OCI-LY1 (cell line): ENCODE results near the gene ETNK2.

ENCODE experiments used
- H2AFZ ChIP-seq: fragments of 200-600 bp; sonication (generic), shearing (Covaris generic); 2 replicates; pipeline ENCODE4 v1.6.0; 2014; ENCODE audit warnings: antibody characterized with exemption, mild to moderate bottlenecking, low read length
- H3F3A ChIP-seq: fragments of 200-600 bp; sonication (generic), shearing (Covaris generic); 2 replicates; pipeline ENCODE4 v1.6.0; 2014; ENCODE audit warnings: mild to moderate bottlenecking, antibody characterized with exemption, low read length, moderate library complexity; ENCODE audit not compliant: insufficient read depth
- H3K27ac ChIP-seq: fragments of 200-600 bp; sonication (generic); 2 replicates; pipeline ENCODE4 v1.5.1; 2014; ENCODE audit warnings: low read length, mixed run types, mild to moderate bottlenecking, low read depth; ENCODE audit not compliant: poor library complexity, severe bottlenecking
- H3K27me3 ChIP-seq: fragments of 200-600 bp; sonication (generic); 2 replicates; pipeline ENCODE4 v1.6.0; 2014; ENCODE audit warnings: antibody characterized with exemption, mild to moderate bottlenecking, low read length, moderate library complexity; ENCODE audit not compliant: insufficient read depth
- H3K36me3 ChIP-seq: fragments of 200-600 bp; sonication (generic); 2 replicates; pipeline ENCODE4 v1.6.1; 2014; ENCODE audit warnings: mild to moderate bottlenecking, antibody characterized with exemption, low read length, moderate library complexity, mixed read lengths; ENCODE audit not compliant: insufficient read depth
- H3K4me1 ChIP-seq: fragments of 200-600 bp; sonication (generic); 2 replicates; pipeline ENCODE4 v1.5.1; 2014; ENCODE audit warnings: mild to moderate bottlenecking, low read length, moderate library complexity; ENCODE audit not compliant: insufficient read depth, severe bottlenecking
- H3K4me2 ChIP-seq: fragments of 200-600 bp; sonication (generic), shearing (Covaris generic); 2 replicates; pipeline ENCODE4 v1.6.1; 2014; ENCODE audit warnings: low read length
- H3K4me3 ChIP-seq: fragments of 200-600 bp; sonication (generic); 2 replicates; pipeline ENCODE4 v1.5.1; 2014; ENCODE audit warnings: low read length, low read depth, mild to moderate bottlenecking, mixed read lengths; ENCODE audit not compliant: poor library complexity, severe bottlenecking
- H3K79me2 ChIP-seq: fragments of 200-600 bp; shearing (Covaris generic); 2 replicates; pipeline ENCODE4 v1.6.1; 2016; ENCODE audit warnings: mixed run types, low read length, mixed read lengths; ENCODE audit not compliant: insufficient read depth
- H3K9ac ChIP-seq: fragments of 200-600 bp; sonication (generic), shearing (Covaris generic); 2 replicates; pipeline ENCODE4 v1.6.1; 2014; ENCODE audit warnings: mild to moderate bottlenecking, low read length, mixed read lengths
- H3K9me2 ChIP-seq: fragments of 200-600 bp; sonication (generic), shearing (Covaris generic); 2 replicates; pipeline ENCODE4 v1.6.1; 2014; ENCODE audit warnings: low read depth, mild to moderate bottlenecking, low read length, mixed read lengths
- H3K9me3 ChIP-seq: fragments of 200-600 bp; shearing (Covaris generic); 2 replicates; pipeline ENCODE4 v1.6.1; 2014; ENCODE audit warnings: low read length, mixed read lengths
- H4K20me1 ChIP-seq: fragments of 200-600 bp; sonication (generic), shearing (Covaris generic); 2 replicates; pipeline ENCODE4 v1.6.0; 2016; ENCODE audit warnings: mild to moderate bottlenecking, low read length; ENCODE audit not compliant: insufficient read depth
- CTCF ChIP-seq: fragments of 200-600 bp; sonication (generic), shearing (Covaris generic); IDR thresholded peaks from 2 replicates; pipeline ENCODE4 v1.5.1; 2017; ENCODE audit warnings: mild to moderate bottlenecking, antibody characterized with exemption, low read length, moderate library complexity, mixed read lengths
- EZH2 ChIP-seq: fragments of 200-600 bp; sonication (generic), shearing (Covaris generic); IDR thresholded peaks from 2 replicates; pipeline ENCODE4 v1.8.0; 2017; ENCODE audit warnings: borderline replicate concordance, mixed run types, mild to moderate bottlenecking, antibody characterized with exemption, low read length, moderate library complexity, mixed read lengths

The ETNK2 gene

GRCh38 chr1:204096931-204097330 lies 54.9 kb downstream of the ETNK2 start:
- H3K27ac ChIP-seq: no peak overlapping the region
- no peak overlapping the region for H3K9ac ChIP-seq
- H3K9me3 ChIP-seq: no peaks in the 10 kb centered on the region
- no peaks in the 10 kb centered on the region for H3F3A ChIP-seq
- no peak overlapping the region for H3K4me2 ChIP-seq
- no peak for TF ChIP-seq CTCF
- no peak for TF ChIP-seq EZH2
- no peaks in the 10 kb centered on the region for H3K9me2 ChIP-seq
- H3K27me3 ChIP-seq: 0 out of 2 replicates have a peak, but pooled peaks cover 3% of the 10 kb centered on the region
- no peak overlapping the region for H2AFZ ChIP-seq
- H3K4me3 ChIP-seq: no peak overlapping the region
- no peaks in the 10 kb centered on the region for H3K36me3 ChIP-seq
- no peaks in the 10 kb centered on the region for H3K79me2 ChIP-seq
- H4K20me1 ChIP-seq: no peaks in the 10 kb centered on the region
- H3K4me1 ChIP-seq: no peaks in the 10 kb centered on the region

- no peaks in the 10 kb centered on the region for H3K9me2 ChIP-seq
- TF ChIP-seq CTCF (no peak), EZH2 (no peak)
- H3K4me3 ChIP-seq: no peak overlapping the region
- no peaks in the 10 kb centered on the region for H3K79me2 ChIP-seq
- no peaks in the 10 kb centered on the region for H4K20me1 ChIP-seq
- 0 out of 2 replicates have a peak, but pooled peaks cover 3% of the 10 kb centered on the region for H3K27me3 ChIP-seq
- H3K27ac ChIP-seq: no peak overlapping the region
- no peaks in the 10 kb centered on the region for H3K4me1 ChIP-seq
- no peak overlapping the region for H3K4me2 ChIP-seq
- H3K9me3 ChIP-seq: no peaks in the 10 kb centered on the region
- H3K9ac ChIP-seq: no peak overlapping the region
- H3K36me3 ChIP-seq: no peaks in the 10 kb centered on the region
- H2AFZ ChIP-seq: no peak overlapping the region
- no peaks in the 10 kb centered on the region for H3F3A ChIP-seq
Observed at GRCh38 chr1:204094856-204095634, 56.8 kb downstream of the ETNK2 start.

GRCh38 chr1:204094313-204094729 lies 57.5 kb downstream of the ETNK2 start:
- H3K9me2 ChIP-seq: no peaks in the 10 kb centered on the region
- no peak for TF ChIP-seq EZH2
- H3K27ac ChIP-seq: no peak overlapping the region
- no peak overlapping the region for H3K4me2 ChIP-seq
- H3F3A ChIP-seq: no peaks in the 10 kb centered on the region
- H3K4me3 ChIP-seq: no peak overlapping the region
- H3K27me3 ChIP-seq: 0 out of 2 replicates have a peak, but pooled peaks cover 3% of the 10 kb centered on the region
- no peaks in the 10 kb centered on the region for H3K9me3 ChIP-seq
- H3K4me1 ChIP-seq: no peaks in the 10 kb centered on the region
- no peak overlapping the region for H3K9ac ChIP-seq
- H3K36me3 ChIP-seq: no peaks in the 10 kb centered on the region
- H2AFZ ChIP-seq: no peak overlapping the region
- H3K79me2 ChIP-seq: no peaks in the 10 kb centered on the region
- H4K20me1 ChIP-seq: no peaks in the 10 kb centered on the region
